ENCODE data around the gene PLEKHM3. TPM values are rescaled to one million over a fixed set of nuclear protein-coding genes. Genes with fewer than 3 reads are reported as not detected.

PLEKHM3 gene
- total and polyA plus RNA-seq, 7 donors: 1.2 to 47.9 (median 29.1) TPM

- 93 to 94% methylated on average over 3 of the region's 3 CpGs for WGBS, 2 donors
- Histone ChIP-seq H3K36me3 (peaks cover 0 to 14% (median 5%) of the 10 kb centered on the region in 4 donors), H3K27ac (no peak overlapping the region), H3K4me1 (peaks cover 0 to 13% (median 6%) of the 10 kb centered on the region in 4 donors), H3K9me3 (no peaks in the 10 kb centered on the region), H3K4me3 (no peak overlapping the region), H3K27me3 (no peaks in the 10 kb centered on the region)
- intact Hi-C loops (cut with DNase I): no loop called here
- TF ChIP-seq EP300 (IDR thresholded peaks at IDR 0.05) (no peak), POLR2AphosphoS5 (IDR thresholded peaks at IDR 0.05) (no peak), CTCF (IDR thresholded peaks at IDR 0.05) (no peak), POLR2A (IDR thresholded peaks at IDR 0.05) (no peak)
- DNase-seq: no peak
These were observed 169.7 kb downstream of the PLEKHM3 start for GRCh38 chr2:207855591-207855990.

- WGBS, 2 donors: 50 to 84% methylated on average over 2 of the region's 2 CpGs
- Histone ChIP-seq H3K4me3 (no peak overlapping the region), H3K27ac (no peak overlapping the region), H3K9me3 (no peaks in the 10 kb centered on the region), H3K36me3 (peaks cover 0 to 6% (median 2%) of the 10 kb centered on the region in 4 donors), H3K4me1 (peaks cover 0 to 21% (median 10%) of the 10 kb centered on the region in 4 donors), H3K27me3 (no peaks in the 10 kb centered on the region)
- no peak for DNase-seq
- intact Hi-C loops (cut with DNase I): no loop called here
- no peak for TF ChIP-seq POLR2A (IDR thresholded peaks at IDR 0.05)
These were observed 170.6 kb downstream of the PLEKHM3 start for GRCh38 chr2:207854484-207855440.

GRCh38 chr2:207852791-207853190 is 172.5 kb downstream of the PLEKHM3 start:
- intact Hi-C loops (cut with DNase I): no loop called here
- DNase-seq: no peak
- Histone ChIP-seq H3K36me3 (peaks cover 0 to 5% (median 2%) of the 10 kb centered on the region in 4 donors), H3K9me3 (no peaks in the 10 kb centered on the region), H3K4me1 (peaks cover 0 to 40% (median 23%) of the 10 kb centered on the region in 4 donors), H3K27ac (no peak overlapping the region), H3K4me3 (no peak overlapping the region), H3K27me3 (no peaks in the 10 kb centered on the region)
- TF ChIP-seq POLR2A (IDR thresholded peaks at IDR 0.05): no peak
- no peak for TF ChIP-seq CTCF (IDR thresholded peaks at IDR 0.05)
- no peak for TF ChIP-seq EP300 (IDR thresholded peaks at IDR 0.05)
- TF ChIP-seq POLR2AphosphoS5 (IDR thresholded peaks at IDR 0.05): no peak
- WGBS, 2 donors: 99 to 100% methylated on average over 3 of the region's 3 CpGs

- Histone ChIP-seq H3K36me3 (no peaks in the 10 kb centered on the region), H3K9me3 (no peaks in the 10 kb centered on the region), H3K4me3 (no peak overlapping the region), H3K27ac (peak overlapping the region; percentile 47 to 71 (median 58)), H3K4me1 (peaks cover 0 to 37% (median 22%) of the 10 kb centered on the region in 4 donors), H3K27me3 (no peaks in the 10 kb centered on the region)
- peak in 2 of 4 donors; percentile 18 to 52 for TF ChIP-seq POLR2AphosphoS5 (IDR thresholded peaks at IDR 0.05)
- TF ChIP-seq POLR2A (IDR thresholded peaks at IDR 0.05): no peak
- TF ChIP-seq CTCF (IDR thresholded peaks at IDR 0.05): no peak
- 92 to 95% methylated on average over 1 of the region's 1 CpG for WGBS, 2 donors
- intact Hi-C loops (cut with DNase I): loop anchor here (5.0 kb wide), 1 partner anchor 63 kb away; no protein-coding TSS in a partner anchor
- no peak for DNase-seq
These were observed 175.9 kb downstream of the PLEKHM3 start for GRCh38 chr2:207849443-207849842.

GRCh38 chr2:207848545-207848928 is 176.8 kb downstream of the PLEKHM3 start:
- WGBS, 2 donors: 14 to 79% methylated on average over 4 of the region's 4 CpGs
- TF ChIP-seq POLR2A (IDR thresholded peaks at IDR 0.05) (no peak), POLR2AphosphoS5 (IDR thresholded peaks at IDR 0.05) (no peak)
- H3K9me3 ChIP-seq: no peaks in the 10 kb centered on the region
- H3K36me3 ChIP-seq: no peaks in the 10 kb centered on the region
- no peak overlapping the region for H3K4me3 ChIP-seq
- no peaks in the 10 kb centered on the region for H3K27me3 ChIP-seq
- H3K27ac ChIP-seq: peak overlapping the region; percentile 27 to 71 (median 55)
- no peak for DNase-seq
- H3K4me1 ChIP-seq: peaks cover 0 to 37% (median 22%) of the 10 kb centered on the region in 4 donors
- intact Hi-C loops (cut with DNase I): loop anchor here (5.0 kb wide), 1 partner anchor 64 kb away; no protein-coding TSS in a partner anchor
